GM18505 (cell line): Measurements from ENCODE around the gene SLC26A3.
A peak's percentile ranks its signal among the peaks of the same experiment; 100 is the strongest.

ENCODE experiments used
- ATAC-seq: cut with Tn5 transposase; IDR thresholded peaks from one replicate; pipeline ENCODE4 v1.9.1; 2021; ENCODE audit not compliant: unreplicated experiment
- POLR2A ChIP-seq: IDR thresholded peaks from 4 replicates; pipeline ENCODE4 v1.6.1; 2011; ENCODE audit warnings: borderline replicate concordance; ENCODE audit not compliant: insufficient read depth, insufficient read length; ENCODE audit errors: extremely low read depth

Gene SLC26A3

DNA sequence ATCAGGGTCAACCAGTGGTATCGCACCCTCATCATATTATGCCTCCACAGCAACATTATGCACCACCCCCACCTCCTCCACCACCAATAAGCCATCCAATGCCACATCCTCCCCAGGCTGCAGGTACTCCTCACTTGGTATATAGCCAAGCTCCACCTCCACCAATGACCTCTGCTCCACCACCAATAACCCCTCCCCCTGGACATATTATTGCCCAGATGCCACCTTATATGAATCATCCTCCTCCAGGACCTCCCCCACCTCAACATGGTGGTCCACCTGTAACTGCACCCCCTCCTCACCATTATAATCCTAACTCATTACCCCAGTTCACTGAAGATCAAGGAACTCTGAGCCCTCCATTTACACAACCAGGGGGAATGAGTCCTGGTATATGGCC, 44.4 kb downstream of the SLC26A3 start:
- no peak for ATAC-seq
- TF ChIP-seq POLR2A, result no peak

DNA sequence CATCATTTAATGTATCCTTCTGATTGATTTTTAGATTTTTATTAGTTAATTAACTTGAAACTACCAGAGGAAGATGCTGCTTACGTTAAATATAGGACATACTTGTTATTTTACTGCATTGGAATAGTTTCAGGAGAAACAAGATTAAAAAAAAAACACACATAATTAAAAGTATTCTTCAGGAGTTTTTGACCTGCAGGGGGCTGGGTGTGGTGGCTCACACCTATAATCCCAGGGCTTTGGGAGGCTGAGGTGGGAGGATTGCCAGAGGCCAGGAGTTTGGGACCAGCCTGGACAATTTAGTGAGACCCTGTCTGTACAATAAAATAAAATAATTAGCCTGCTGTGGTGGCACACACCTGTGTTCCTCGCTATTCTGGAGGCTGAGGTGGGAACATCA, 48.4 kb downstream of the SLC26A3 start:
- no peak for TF ChIP-seq POLR2A
- no peak for ATAC-seq

DNA sequence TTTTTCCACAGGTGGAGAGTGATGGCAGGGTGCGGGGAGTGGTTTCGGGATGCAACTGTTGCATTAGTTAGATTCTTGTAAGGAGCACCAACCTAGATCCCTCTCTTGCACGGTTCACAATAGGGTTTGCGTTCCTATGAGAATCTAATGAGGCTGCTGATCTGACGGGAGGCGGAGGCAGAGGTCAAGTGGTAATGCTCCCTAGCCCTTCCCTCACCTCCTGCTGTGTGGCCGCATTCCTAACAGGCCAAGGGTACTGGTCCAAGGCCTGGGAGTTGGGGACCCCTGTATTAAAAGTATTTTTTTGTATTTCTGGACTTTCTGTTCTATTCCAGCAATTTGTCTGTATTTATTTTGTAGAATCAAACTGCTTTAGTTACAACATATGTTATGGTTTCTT, 51.9 kb downstream of the SLC26A3 start:
- TF ChIP-seq POLR2A, result no peak
- ATAC-seq, result no peak

DNA sequence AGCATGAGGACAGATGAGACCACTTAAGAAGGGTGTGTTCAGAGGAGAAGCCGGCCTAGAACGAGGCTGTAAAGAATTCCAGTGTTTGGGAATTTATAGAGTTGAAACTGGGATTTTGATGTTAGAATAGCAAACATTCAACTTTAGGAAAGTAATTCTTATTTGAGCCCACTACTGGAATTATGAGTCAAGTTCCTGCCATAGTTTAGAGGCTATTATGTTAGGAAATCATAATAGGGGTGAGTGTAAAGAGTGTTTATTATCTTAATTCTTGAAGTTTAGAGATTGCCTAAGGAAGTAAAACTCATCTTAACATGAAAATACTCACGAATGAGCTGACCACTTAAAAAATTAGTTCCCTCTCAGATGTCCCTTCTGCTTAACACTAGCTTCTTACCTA, 57.0 kb downstream of the SLC26A3 start:
- ATAC-seq, result no peak
- no peak for TF ChIP-seq POLR2A

DNA sequence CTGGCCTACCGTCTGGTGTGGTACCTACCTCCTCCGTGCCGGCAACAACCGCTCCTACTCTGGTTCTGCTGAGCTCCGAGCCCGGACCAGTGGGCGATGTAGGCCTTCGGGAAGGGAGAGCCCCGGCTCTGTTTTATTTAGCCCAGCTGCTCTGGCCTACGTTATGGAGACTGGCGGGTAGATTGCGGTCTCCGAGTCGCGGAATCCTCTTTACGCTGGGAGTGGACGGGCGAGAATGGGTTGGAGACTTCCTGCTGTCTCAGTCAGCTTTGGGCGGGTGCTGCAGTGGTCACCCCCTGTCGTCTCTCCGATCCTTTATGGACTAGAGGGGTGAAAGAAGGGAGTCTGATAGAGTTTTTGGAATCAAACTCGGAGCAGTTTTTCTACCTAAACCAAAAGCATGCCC, 58.7 kb downstream of the SLC26A3 start:
- TF ChIP-seq POLR2A, result no peak
- peak; percentile 40 for ATAC-seq

DNA sequence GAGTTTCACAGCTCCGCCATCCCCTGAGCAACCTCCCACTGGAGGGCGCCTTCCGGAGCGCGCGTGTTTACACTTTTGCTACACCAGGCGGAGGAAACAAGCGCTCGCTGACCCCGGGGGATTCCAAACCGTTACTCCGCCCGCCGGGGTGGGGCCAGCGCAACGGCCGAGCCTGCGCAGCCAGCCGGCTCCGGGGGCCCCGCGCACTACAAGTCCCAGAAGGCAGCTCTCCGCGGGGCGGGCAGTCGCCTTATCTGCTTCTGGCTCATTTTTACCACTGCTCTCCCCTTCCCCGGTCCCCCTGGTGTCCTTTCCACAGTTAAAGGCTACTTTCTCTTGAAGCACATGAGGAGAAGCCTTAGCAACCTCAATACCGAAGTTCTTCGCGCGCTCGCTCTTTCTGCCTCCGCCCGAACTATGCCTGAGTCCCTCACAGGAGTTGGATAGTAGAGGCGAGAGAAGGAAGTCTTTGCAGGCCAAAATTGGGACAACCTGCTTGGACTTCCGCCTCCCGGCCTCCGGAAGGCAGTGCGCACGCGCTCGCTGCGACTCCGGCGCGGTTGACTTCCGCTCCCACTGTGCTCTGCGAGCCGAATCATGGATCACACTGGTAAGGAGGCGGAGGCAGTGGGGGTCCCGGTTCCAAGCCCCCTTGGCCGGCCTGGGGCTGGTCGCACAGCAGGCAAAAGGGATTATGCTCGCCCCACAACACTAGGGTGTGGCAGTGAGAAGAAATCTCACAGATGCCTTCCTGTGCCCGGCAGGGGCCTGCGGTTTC, 59.3 kb downstream of the SLC26A3 start, which contains the start of gene CBLL1:
Gene CBLL1, plus strand, starts transcription at position 576 of the 778 bp plus-strand sequence. Its CDS starts 22 bp downstream, at position 598.
- peak; percentile 76 for TF ChIP-seq POLR2A
- ATAC-seq, result peak; percentile 91

DNA sequence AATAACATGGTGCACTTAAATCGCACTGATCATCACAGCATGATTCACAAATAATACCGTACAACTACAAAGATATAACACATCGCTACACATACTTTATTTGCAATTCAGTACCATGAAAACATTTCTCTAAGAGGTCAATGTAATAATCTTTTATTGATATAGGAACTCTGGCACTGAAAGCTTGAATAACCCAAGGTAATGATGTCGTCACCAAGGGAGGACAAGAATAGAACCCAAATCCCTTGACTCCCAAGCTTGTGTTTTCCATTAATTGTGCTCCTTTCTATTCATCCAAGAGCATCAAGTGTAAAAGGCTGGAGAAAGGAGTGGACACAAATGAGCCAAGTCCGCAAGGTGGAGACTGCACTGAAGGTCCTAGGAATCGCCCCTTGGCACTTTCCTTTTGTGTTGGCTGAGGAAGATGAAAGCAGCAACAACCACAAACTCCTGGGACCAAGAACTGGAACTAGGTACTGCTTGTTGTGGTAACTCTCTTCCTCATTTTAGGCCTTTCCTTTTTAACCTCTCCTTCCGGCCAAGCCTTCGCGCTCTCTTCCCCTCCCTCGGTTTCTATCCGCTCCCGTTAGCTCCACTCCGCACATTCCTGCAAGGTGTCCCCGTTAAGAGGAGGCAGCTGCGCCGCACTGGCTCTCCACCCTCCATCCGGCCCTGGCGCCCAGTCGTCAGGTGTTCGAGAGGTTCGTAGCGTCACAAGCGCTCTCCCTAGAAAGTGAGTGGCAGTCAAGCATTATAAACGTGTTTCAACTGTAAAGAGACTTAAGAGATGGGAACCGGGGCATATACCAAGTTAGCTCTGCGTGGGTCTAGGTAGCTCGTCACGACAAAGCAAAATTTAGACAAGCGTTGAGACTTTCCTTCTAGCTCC, 60.1 kb downstream of the SLC26A3 start:
- ATAC-seq, result peak; percentile 35
- TF ChIP-seq POLR2A, result no peak

DNA sequence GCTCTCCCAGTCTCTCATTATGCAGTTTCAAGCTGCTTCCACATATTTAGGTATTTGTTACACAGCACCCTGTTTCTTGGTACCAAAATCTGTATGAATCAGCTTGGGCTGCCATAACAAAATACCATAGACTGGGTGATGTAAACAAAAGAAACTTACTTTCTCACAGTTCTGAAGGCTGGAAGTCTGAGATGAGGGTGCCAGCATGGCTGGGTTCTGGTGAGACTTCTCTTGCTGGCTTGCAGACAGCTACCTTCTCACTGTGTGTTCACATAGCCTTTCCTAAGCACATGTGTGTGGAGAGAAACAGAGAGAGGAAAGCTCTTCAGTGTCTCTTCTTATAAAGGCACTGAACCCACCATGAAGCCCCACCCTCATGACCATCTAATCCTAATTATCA, 74.7 kb downstream of the SLC26A3 start:
- ATAC-seq, result no peak
- TF ChIP-seq POLR2A, result no peak

DNA sequence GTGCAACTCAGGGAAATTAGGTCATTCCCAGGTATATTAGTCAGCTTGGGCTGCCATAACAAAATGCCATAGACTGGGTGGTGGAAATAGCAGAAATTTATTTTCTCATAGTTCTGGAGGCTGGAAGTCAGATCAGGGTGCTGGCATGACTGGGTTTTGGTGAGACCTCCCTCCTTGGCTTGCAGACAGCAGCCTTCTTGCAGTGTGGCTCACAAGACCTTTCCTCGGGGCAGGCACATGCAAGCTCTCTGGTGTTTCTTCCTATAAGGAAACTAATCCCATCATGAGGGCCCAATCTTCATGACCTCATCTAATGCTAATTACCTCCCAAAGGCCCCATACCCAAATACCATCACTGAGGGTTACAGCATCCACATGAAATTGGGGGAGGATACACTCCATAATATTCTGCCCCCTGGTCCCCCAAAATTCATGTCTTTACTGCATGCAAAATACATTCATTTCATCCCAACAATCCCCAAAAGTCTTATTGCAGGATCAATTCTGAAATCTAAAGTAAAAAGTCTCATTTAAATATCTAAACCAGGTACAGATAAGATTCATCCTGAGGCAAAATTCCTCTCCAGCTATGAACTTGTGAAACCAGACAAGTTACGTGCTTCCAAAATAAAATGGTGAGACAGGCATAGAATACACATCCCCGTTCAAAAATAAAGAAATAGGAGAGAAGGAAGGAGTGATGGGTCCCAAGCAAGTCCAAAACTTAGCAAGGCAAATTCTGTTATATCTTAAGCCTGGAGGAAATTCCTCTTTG, 76.5 kb downstream of the SLC26A3 start:
- no peak for TF ChIP-seq POLR2A
- no peak for ATAC-seq

DNA sequence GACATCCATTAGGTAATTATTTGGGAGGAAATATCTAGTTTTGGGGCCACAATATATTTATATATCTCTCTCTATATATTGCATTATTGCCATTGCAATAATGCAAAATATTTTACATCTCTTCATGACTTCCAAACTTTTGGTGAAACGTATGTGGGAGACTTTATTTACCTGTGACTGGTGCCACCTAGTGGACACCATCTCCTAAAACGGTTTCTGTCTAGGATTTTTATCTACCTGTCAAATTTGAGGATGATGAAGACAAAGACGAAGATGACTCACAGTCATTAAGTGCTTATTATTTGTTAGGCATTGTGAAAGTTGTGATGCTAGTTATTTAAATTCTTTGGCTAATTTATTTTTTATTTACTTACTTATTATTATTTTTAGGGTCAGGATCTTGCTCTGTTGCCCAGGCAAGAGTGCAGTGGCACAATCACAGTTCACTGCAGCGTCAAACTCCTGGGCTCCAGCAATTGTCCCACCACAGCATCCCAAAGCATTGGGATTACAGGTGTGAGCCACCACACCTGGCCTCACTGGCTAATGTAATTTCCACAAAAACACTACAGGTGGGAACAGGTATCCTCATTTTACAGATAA, 77.8 kb downstream of the SLC26A3 start:
- ATAC-seq, result no peak
- no peak for TF ChIP-seq POLR2A

DNA sequence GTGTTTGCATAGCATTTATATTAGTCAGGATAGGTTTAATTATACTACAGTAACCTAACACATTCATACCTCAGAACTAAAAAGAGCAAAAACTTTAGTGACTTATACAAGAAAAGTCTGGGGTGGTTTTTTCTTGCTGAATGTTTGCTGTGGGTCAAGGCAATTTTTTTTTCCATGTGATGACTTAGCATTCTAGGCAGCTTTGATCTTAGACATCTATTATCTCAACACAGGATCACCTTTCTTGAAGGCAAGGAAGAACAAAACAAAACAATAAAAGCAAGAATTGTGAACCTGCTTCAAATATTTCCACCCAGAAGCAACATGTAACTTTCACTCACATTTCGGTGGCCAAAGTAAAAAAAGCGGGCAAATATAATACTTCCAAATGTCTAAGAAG, 79.8 kb downstream of the SLC26A3 start:
- no peak for TF ChIP-seq POLR2A
- ATAC-seq, result no peak

DNA sequence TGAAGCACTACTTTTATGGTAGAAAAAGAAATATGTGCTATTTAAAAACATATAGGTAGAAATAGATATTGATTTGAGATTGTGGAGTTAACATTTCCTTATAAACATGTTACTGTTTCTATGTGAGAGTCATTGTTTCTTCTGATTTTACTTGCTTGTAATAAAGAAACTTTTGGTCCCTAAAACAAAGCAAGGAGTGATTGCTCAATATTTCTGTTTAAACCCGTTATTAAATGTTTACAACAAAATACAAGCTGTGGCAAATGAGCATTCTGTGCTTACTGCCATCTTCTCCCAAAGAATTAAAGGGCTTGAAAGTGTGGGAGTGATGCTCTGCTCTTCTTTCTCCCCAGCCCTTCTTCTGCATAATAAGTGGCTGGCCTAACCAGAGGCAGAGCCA, 81.7 kb downstream of the SLC26A3 start:
- no peak for TF ChIP-seq POLR2A
- ATAC-seq, result no peak
